Stomach (tissue), 9 donors: Measurements from ENCODE around the gene MOCS1. TPM values are rescaled to one million over a fixed set of nuclear protein-coding genes. Genes with fewer than 3 reads are reported as not detected.

Source experiments
- DNase-seq, 2 donors: peaks; one replicate each; pipeline versions ENCODE4 v3.0.0 to v3.0.0-alpha.2; 2013 to 2019
- H3K27ac ChIP-seq, 5 donors: fragments of 200-600 bp in 4 of 5; sonication (generic) in 4 of 5; one replicate each; pipeline ENCODE4 v1.5.1; 2013 to 2019; ENCODE audit warnings: mild to moderate bottlenecking in 1 of 5, moderate library complexity in 1 of 5
- H3K27me3 ChIP-seq, 3 donors: fragments of 200-600 bp; sonication (generic); one replicate each; pipeline ENCODE4 v1.5.1; 2017 to 2019; ENCODE audit warnings: mixed run types in 1 of 3
- H3K36me3 ChIP-seq, 4 donors: fragments of 200-600 bp; sonication (generic); 1 replicate in 3 of 4; 2 replicates in 1 of 4; pipeline ENCODE4 v1.5.1; 2016 to 2019
- H3K4me1 ChIP-seq, 4 donors: fragments of 200-600 bp; sonication (generic); one replicate each; pipeline ENCODE4 v1.5.1; 2016 to 2019
- H3K4me3 ChIP-seq, 4 donors: fragments of 200-600 bp; sonication (generic) in 3 of 4; one replicate each; pipeline ENCODE4 v1.5.1; 2016 to 2019; ENCODE audit warnings: mild to moderate bottlenecking in 1 of 4
- H3K9me3 ChIP-seq, 4 donors: fragments of 200-600 bp; sonication (generic); one replicate each; pipeline ENCODE4 v1.5.1; 2016 to 2019
- EP300 ChIP-seq: sonication (generic); formaldehyde crosslinking; IDR thresholded peaks from one replicate; pipeline ENCODE4 v1.6.1; 2017; ENCODE audit warnings: antibody characterized with exemption
- POLR2A ChIP-seq, 4 donors: fragments of 450-650 bp; IDR thresholded peaks; one replicate each; pipeline ENCODE4 v1.6.1; 2016; ENCODE audit warnings: antibody characterized with exemption in 4 of 4, control low read depth in 2 of 4, mild to moderate bottlenecking in 1 of 4, moderate library complexity in 1 of 4
- POLR2AphosphoS5 ChIP-seq, 3 donors: sonication (generic); formaldehyde crosslinking; IDR thresholded peaks; one replicate each; pipeline ENCODE4 v1.6.1; 2016; ENCODE audit warnings: antibody characterized with exemption in 3 of 3
- WGBS, 5 donors: extraction: QIAGEN DNeasy Blood & Tissue Kit in 3 of 5; methylation state at CpG; one replicate each; pipeline versions ENCODE4 v1.1.5 to v1.1.7; 2013 to 2018; 5-methylcytosine and 5-hydroxymethylcytosine counted together
- intact Hi-C: fragments of 100-400 bp; cut with DNase I; formaldehyde crosslinking; loops from one replicate; pipeline ENCODE4 v1.15.1; 2023; ENCODE audit warnings: low total_unique reads
- polyA plus RNA-seq, 3 donors: library from polyadenylated mRNA; stranded (reverse); fragments of 200-250 nt; gene quantifications; one replicate each; pipeline ENCODE4 v1.2.3, GENCODE V29; 2013
- total RNA-seq, 5 donors: library from RNA; depleted of rRNA; stranded (reverse); fragments of >200 nt; gene quantifications; one replicate each; pipeline versions ENCODE4 v1.1.0 to v1.2.3, GENCODE V29; 2014 to 2016
- TF ChIP-seq, protein P1 (sequence below), 7 experiments: fragments of 450-650 bp in 4 of 7; fragments of 200-600 bp in 3 of 7; sonication (generic) in 3 of 7; IDR thresholded peaks; one replicate each; pipeline ENCODE4 v1.5.1; 2016 to 2019; ENCODE audit warnings: antibody characterized with exemption in 7 of 7, control low read depth in 2 of 7, mild to moderate bottlenecking in 1 of 7
- donor health status: healthy with polysubstance abuse.
- donor health status: Bipolar disorder and iron deficiency.
- donor health status: healthy.

Gene MOCS1
- total and polyA plus RNA-seq, 8 donors: 4.0 to 15.4 (median 10.0) TPM

DNA sequence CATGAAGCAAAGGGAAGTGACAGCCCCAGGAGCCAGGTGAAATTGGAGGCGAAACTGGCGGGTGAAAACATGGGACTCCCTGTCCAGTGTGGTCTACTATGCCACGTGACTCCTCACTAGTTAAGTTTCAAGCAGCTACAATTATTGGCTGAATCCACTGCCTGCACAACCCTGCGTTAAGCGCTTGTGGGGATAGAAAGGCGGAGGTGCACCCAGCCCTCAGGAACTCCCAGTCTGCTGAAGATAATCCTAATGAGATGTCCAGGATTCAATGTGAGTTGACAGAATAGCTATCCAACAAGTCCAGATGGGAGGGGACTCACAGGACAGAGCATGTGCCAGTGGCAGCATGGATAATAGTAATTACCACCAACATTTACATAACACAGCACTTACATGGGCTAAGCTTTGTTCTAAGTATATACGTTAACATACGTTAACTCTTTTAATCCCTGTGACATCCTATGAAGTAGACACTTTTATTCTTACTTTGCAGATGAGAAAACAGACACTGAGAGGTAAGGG, 1.8 kb downstream of the MOCS1 start:
- Histone ChIP-seq H3K9me3 (no peaks in the 10 kb centered on the region), H3K27me3 (peaks cover 0 to 7% (median 0%) of the 10 kb centered on the region in 3 donors), H3K4me3 (peak overlapping the region in 3 of 4 donors; percentile 68 to 83 (median 82)), H3K27ac (peak overlapping the region in 4 of 5 donors; percentile 60 to 90 (median 84)), H3K36me3 (no peaks in the 10 kb centered on the region), H3K4me1 (peaks cover 16 to 75% (median 48%) of the 10 kb centered on the region in 4 donors)
- WGBS, 5 donors: 76 to 92% (median 89%) methylated on average over 8 of the region's 8 CpGs
- TF ChIP-seq POLR2AphosphoS5 (IDR thresholded peaks at IDR 0.05) (no peak), EP300 (no peak), POLR2A (IDR thresholded peaks at IDR 0.05) (no peak)
- TF ChIP-seq, protein P1, sequence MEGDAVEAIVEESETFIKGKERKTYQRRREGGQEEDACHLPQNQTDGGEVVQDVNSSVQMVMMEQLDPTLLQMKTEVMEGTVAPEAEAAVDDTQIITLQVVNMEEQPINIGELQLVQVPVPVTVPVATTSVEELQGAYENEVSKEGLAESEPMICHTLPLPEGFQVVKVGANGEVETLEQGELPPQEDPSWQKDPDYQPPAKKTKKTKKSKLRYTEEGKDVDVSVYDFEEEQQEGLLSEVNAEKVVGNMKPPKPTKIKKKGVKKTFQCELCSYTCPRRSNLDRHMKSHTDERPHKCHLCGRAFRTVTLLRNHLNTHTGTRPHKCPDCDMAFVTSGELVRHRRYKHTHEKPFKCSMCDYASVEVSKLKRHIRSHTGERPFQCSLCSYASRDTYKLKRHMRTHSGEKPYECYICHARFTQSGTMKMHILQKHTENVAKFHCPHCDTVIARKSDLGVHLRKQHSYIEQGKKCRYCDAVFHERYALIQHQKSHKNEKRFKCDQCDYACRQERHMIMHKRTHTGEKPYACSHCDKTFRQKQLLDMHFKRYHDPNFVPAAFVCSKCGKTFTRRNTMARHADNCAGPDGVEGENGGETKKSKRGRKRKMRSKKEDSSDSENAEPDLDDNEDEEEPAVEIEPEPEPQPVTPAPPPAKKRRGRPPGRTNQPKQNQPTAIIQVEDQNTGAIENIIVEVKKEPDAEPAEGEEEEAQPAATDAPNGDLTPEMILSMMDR (IDR thresholded peaks at IDR 0.05): no peak
- intact Hi-C loops: no loop called here
- DNase-seq: no peak

GRCh38 chr6:39931607-39932006, 2.7 kb downstream of the MOCS1 start:
- Histone ChIP-seq H3K36me3 (peaks cover 0 to 3% (median 0%) of the 10 kb centered on the region in 4 donors), H3K27me3 (peaks cover 0 to 7% (median 0%) of the 10 kb centered on the region in 3 donors), H3K4me3 (peak overlapping the region in 1 of 4 donors; percentile 82), H3K27ac (peak overlapping the region in 3 of 5 donors; percentile 4 to 90 (median 60)), H3K9me3 (no peaks in the 10 kb centered on the region), H3K4me1 (peaks cover 16 to 83% (median 52%) of the 10 kb centered on the region in 4 donors)
- intact Hi-C loops: no loop called here
- DNase-seq: no peak
- TF ChIP-seq POLR2AphosphoS5 (IDR thresholded peaks at IDR 0.05) (no peak), EP300 (no peak), POLR2A (IDR thresholded peaks at IDR 0.05) (no peak)
- TF ChIP-seq, protein P1 (IDR thresholded peaks at IDR 0.05): no peak
- 85 to 100% (median 93%) methylated on average over 1 of the region's 1 CpG for WGBS, 5 donors

GRCh38 chr6:39930540-39930939, 3.7 kb downstream of the MOCS1 start:
- DNase-seq: no peak
- peak overlapping the region; percentile 7 to 90 (median 60) for H3K27ac ChIP-seq
- H3K4me1 ChIP-seq: peaks cover 16 to 83% (median 52%) of the 10 kb centered on the region in 4 donors
- peaks cover 1 to 9% (median 8%) of the 10 kb centered on the region in 4 donors for H3K36me3 ChIP-seq
- intact Hi-C loops: no loop called here
- WGBS, 5 donors: 60 to 79% (median 66%) methylated on average over 4 of the region's 4 CpGs
- H3K4me3 ChIP-seq: peak overlapping the region in 1 of 4 donors; percentile 3
- H3K9me3 ChIP-seq: no peaks in the 10 kb centered on the region
- TF ChIP-seq EP300 (no peak), POLR2A (IDR thresholded peaks at IDR 0.05) (no peak), POLR2AphosphoS5 (IDR thresholded peaks at IDR 0.05) (no peak)
- TF ChIP-seq, protein P1 (IDR thresholded peaks at IDR 0.05): no peak
- peaks cover 0 to 7% (median 0%) of the 10 kb centered on the region in 3 donors for H3K27me3 ChIP-seq

GRCh38 chr6:39929733-39930461, 4.4 kb downstream of the MOCS1 start:
- intact Hi-C loops: no loop called here
- peaks cover 0 to 7% (median 0%) of the 10 kb centered on the region in 3 donors for H3K27me3 ChIP-seq
- TF ChIP-seq EP300 (no peak), POLR2A (IDR thresholded peaks at IDR 0.05) (no peak), POLR2AphosphoS5 (IDR thresholded peaks at IDR 0.05) (no peak)
- TF ChIP-seq, protein P1 (IDR thresholded peaks at IDR 0.05): no peak
- H3K9me3 ChIP-seq: no peaks in the 10 kb centered on the region
- peaks cover 16 to 78% (median 53%) of the 10 kb centered on the region in 4 donors for H3K4me1 ChIP-seq
- H3K27ac ChIP-seq: peak overlapping the region; percentile 31 to 90 (median 62)
- peak in 1 of 2 donors; percentile 44 for DNase-seq
- H3K4me3 ChIP-seq: no peak overlapping the region
- 59 to 73% (median 62%) methylated on average over 11 of the region's 11 CpGs for WGBS, 5 donors
- H3K36me3 ChIP-seq: peaks cover 8 to 15% (median 14%) of the 10 kb centered on the region in 4 donors
